ENCODE measurements around the gene SKIDA1.

The SKIDA1 gene

GRCh38 chr10:21526860-21527597, 1.5 kb upstream of the SKIDA1 start:
- peak overlapping the region; percentile 46 for H3K4me3 ChIP-seq (ENCODE audit: low read length)
- no peak for DNase-seq (ENCODE audit: low read depth)
- TF ChIP-seq CTCF (conservative IDR thresholded peaks at IDR 0.05; ENCODE audit: low read depth, low read length), result no peak

GRCh38 chr10:21526188-21526859, 842 bp upstream of the SKIDA1 start:
- peak overlapping the region; percentile 46 for H3K4me3 ChIP-seq (ENCODE audit: low read length)
- no peak for TF ChIP-seq CTCF (conservative IDR thresholded peaks at IDR 0.05; ENCODE audit: low read depth, low read length)
- DNase-seq (ENCODE audit: low read depth), result no peak

GRCh38 chr10:21524526-21525366, 736 bp downstream of the SKIDA1 start:
- DNase-seq (ENCODE audit: low read depth), result no peak
- no peak for TF ChIP-seq CTCF (conservative IDR thresholded peaks at IDR 0.05; ENCODE audit: low read depth, low read length)
- H3K4me3 ChIP-seq (ENCODE audit: low read length), result peak overlapping the region; percentile 72

GRCh38 chr10:21524131-21524525, 1.4 kb downstream of the SKIDA1 start:
- no peak for DNase-seq (ENCODE audit: low read depth)
- TF ChIP-seq CTCF (conservative IDR thresholded peaks at IDR 0.05; ENCODE audit: low read depth, low read length), result no peak
- H3K4me3 ChIP-seq (ENCODE audit: low read length), result no peak overlapping the region

- no peak overlapping the region for H3K4me3 ChIP-seq (ENCODE audit: low read length)
- DNase-seq (ENCODE audit: low read depth), result no peak
- no peak for TF ChIP-seq CTCF (conservative IDR thresholded peaks at IDR 0.05; ENCODE audit: low read depth, low read length)
Measured at GRCh38 chr10:21523557-21524008, 1.9 kb downstream of the SKIDA1 start.

GRCh38 chr10:21522631-21523406, 2.7 kb downstream of the SKIDA1 start:
- no peak for TF ChIP-seq CTCF (conservative IDR thresholded peaks at IDR 0.05; ENCODE audit: low read depth, low read length)
- DNase-seq (ENCODE audit: low read depth), result no peak
- H3K4me3 ChIP-seq (ENCODE audit: low read length), result no peak overlapping the region

All from retinal pigment epithelial cell (primary cell).